OCI-LY7 (cell line): Measurements from ENCODE around the gene CSF1R. TPM values are rescaled to one million over a fixed set of nuclear protein-coding genes. Genes with fewer than 3 reads are reported as not detected.

Experiments
- BruUV-seq: library from RNA; stranded (reverse); fragments of 400-500 nt; replicated peaks from 2 replicates; lab custom pipeline; 2021; lab: Mats Ljungman, UMichigan
- CTCF ChIA-PET: fragments of 300-600 bp; sonication (Branson Sonifier 250); formaldehyde crosslinking; loops from one replicate; lab custom pipeline; 2022; ENCODE audit warnings: antibody characterized with exemption; ENCODE audit not compliant: unreplicated experiment; lab: Charles Lee
- POLR2A ChIA-PET: fragments of 300-600 bp; sonication (Branson Sonifier 250); formaldehyde crosslinking; loops from one replicate; lab custom pipeline; 2022; ENCODE audit warnings: antibody characterized with exemption; lab: Charles Lee
- DNase-seq: peaks from one replicate; pipeline ENCODE4 v3.0.0-alpha.2; 2015; ENCODE audit warnings: low spot score
- H2AFZ ChIP-seq: fragments of 200-600 bp; sonication (generic), shearing (Covaris generic); 2 replicates; pipeline ENCODE4 v1.6.1; 2014; ENCODE audit warnings: mild to moderate bottlenecking, antibody characterized with exemption, low read length, moderate library complexity
- H3K27ac ChIP-seq: fragments of 200-600 bp; sonication (generic); 2 replicates; pipeline ENCODE4 v1.5.1; 2014; ENCODE audit warnings: mixed run types, low read depth, mild to moderate bottlenecking, moderate library complexity, low read length, inconsistent platforms; ENCODE audit not compliant: poor library complexity, severe bottlenecking
- H3K36me3 ChIP-seq: fragments of 200-600 bp; sonication (generic); 2 replicates; pipeline ENCODE4 v1.6.1; 2014; ENCODE audit warnings: mild to moderate bottlenecking, antibody characterized with exemption, low read length, moderate library complexity, mixed read lengths; ENCODE audit not compliant: insufficient read depth
- H3K4me1 ChIP-seq: fragments of 200-600 bp; sonication (generic); 2 replicates; pipeline ENCODE4 v1.5.1; 2014; ENCODE audit warnings: mild to moderate bottlenecking, low read length; ENCODE audit not compliant: insufficient read depth, poor library complexity, severe bottlenecking
- H3K4me2 ChIP-seq: fragments of 200-600 bp; sonication (generic); 2 replicates; pipeline ENCODE4 v1.6.1; 2014; ENCODE audit warnings: mild to moderate bottlenecking, low read length
- H3K4me3 ChIP-seq: fragments of 200-600 bp; sonication (generic); 2 replicates; pipeline ENCODE4 v1.5.1; 2014; ENCODE audit warnings: mild to moderate bottlenecking, low read depth, low read length; ENCODE audit not compliant: poor library complexity, severe bottlenecking
- H3K79me2 ChIP-seq: fragments of 200-600 bp; sonication (generic); 2 replicates; pipeline ENCODE4 v1.6.1; 2016; ENCODE audit warnings: low read depth, mild to moderate bottlenecking, low read length, moderate library complexity, mixed read lengths; ENCODE audit not compliant: insufficient read depth
- H3K9me2 ChIP-seq: fragments of 200-600 bp; sonication (generic); 2 replicates; pipeline ENCODE4 v1.6.1; 2016; ENCODE audit warnings: mild to moderate bottlenecking, low read length, mixed read lengths; ENCODE audit not compliant: insufficient read depth
- H3K9me3 ChIP-seq: fragments of 200-600 bp; sonication (generic); 2 replicates; pipeline ENCODE4 v1.6.1; 2014; ENCODE audit warnings: mild to moderate bottlenecking, mixed run types, low read length, mixed read lengths
- H4K20me1 ChIP-seq: fragments of 200-600 bp; sonication (generic); 2 replicates; pipeline ENCODE4 v1.6.1; 2014; ENCODE audit warnings: mild to moderate bottlenecking, antibody characterized with exemption, low read length, moderate library complexity, mixed read lengths; ENCODE audit not compliant: insufficient read depth
- EZH2phosphoT487 ChIP-seq: fragments of 200-600 bp; sonication (generic); IDR thresholded peaks from 2 replicates; pipeline ENCODE4 v1.6.1; 2018; ENCODE audit warnings: low read depth, borderline replicate concordance, mild to moderate bottlenecking, mixed run types, antibody characterized with exemption, low read length, moderate library complexity, mixed read lengths
- intact Hi-C: fragments of 100-400 bp; cut with micrococcal nuclease; formaldehyde crosslinking; loops from one replicate; pipeline ENCODE4 v1.10.0; 2022; ENCODE audit not compliant: unreplicated experiment
- total RNA-seq, 2 experiments: library from RNA; depleted of rRNA in 1 of 2; stranded (reverse); fragments of >200 nt in 1 of 2; shearing (Covaris generic) in 1 of 2; gene quantifications; 2 replicates each; pipeline ENCODE4 v1.2.3, GENCODE V29; 2014 to 2022
- TF ChIP-seq, protein P1 (sequence below): fragments of 200-600 bp; sonication (generic); conservative IDR thresholded peaks from 2 replicates; pipeline ENCODE4 v1.5.1; 2014; ENCODE audit warnings: mild to moderate bottlenecking, antibody characterized with exemption, low read length, moderate library complexity, mixed read lengths

Gene CSF1R
- total RNA-seq, 2 experiments from 2014 or later: not detected

DNA sequence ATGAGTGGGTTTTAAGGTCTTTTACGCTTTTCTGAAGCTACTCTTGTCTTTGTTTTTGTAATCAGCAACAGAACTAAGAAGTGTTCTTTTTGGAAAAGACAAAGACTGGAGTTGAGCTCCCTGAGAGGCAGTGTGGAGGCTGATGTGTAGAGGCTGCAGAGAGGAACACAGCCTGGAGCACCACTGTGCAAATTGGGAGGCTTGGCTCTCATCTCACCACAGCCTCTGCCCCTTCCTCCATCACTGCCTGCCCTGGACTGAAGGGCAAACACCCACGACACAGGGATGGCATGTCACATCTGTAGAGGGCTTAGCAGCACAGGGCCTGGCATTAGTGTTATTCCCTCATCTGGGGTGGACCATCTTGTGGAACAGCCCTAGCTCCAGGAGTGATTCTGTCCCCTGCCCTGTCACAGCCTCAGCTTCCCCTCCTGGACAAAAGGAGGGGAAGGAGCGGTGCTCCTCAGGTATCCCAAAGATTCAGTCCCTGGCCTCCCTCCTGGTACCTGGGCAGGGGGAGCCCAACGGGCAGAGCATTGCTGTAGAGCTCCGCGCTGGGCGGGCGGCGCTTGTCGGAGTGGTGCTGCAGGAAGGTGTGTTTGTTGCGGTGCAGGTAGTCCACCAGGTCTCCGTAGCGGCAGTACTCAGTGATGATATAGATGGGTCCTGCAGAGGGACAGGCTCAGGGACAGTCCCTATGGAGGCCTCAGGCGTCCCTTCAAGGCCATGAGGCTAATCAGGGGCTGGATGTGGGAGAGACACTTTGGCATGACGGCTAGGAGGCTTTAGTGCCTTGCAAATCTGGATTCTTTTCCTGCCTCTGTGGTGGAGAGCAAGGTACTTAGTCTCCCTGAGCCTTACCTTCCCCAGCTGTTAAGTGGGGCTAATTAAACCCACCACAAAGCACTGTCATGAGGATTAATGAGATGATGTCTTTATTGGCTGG lies 36.5 kb upstream of the CSF1R start:
- Histone ChIP-seq H3K9me3 (no peaks in the 10 kb centered on the region), H3K9me2 (no peaks in the 10 kb centered on the region), H2AFZ (no peak overlapping the region), H4K20me1 (no peaks in the 10 kb centered on the region), H3K4me1 (no peaks in the 10 kb centered on the region), H3K4me2 (no peak overlapping the region), H3K36me3 (no peaks in the 10 kb centered on the region), H3K4me3 (no peak overlapping the region), H3K27ac (no peak overlapping the region), H3K79me2 (no peaks in the 10 kb centered on the region)
- POLR2A ChIA-PET: interaction anchor here (0.5 to 1.0 kb wide), 4 partner anchors 11 to 327 kb away, joined by 3 to 4 read pairs (median 3); no protein-coding TSS in a partner anchor
- no peak for TF ChIP-seq EZH2phosphoT487
- TF ChIP-seq, protein P1, sequence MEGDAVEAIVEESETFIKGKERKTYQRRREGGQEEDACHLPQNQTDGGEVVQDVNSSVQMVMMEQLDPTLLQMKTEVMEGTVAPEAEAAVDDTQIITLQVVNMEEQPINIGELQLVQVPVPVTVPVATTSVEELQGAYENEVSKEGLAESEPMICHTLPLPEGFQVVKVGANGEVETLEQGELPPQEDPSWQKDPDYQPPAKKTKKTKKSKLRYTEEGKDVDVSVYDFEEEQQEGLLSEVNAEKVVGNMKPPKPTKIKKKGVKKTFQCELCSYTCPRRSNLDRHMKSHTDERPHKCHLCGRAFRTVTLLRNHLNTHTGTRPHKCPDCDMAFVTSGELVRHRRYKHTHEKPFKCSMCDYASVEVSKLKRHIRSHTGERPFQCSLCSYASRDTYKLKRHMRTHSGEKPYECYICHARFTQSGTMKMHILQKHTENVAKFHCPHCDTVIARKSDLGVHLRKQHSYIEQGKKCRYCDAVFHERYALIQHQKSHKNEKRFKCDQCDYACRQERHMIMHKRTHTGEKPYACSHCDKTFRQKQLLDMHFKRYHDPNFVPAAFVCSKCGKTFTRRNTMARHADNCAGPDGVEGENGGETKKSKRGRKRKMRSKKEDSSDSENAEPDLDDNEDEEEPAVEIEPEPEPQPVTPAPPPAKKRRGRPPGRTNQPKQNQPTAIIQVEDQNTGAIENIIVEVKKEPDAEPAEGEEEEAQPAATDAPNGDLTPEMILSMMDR: peak; percentile 14; the same call in 1 of the 2 replicates
- CTCF ChIA-PET: interaction anchor here (0.5 kb wide), 1 partner anchor 43 kb away, joined by 4 read pairs; no protein-coding TSS in a partner anchor
- no peak for DNase-seq
- intact Hi-C loops: no loop called here
- BruUV-seq: no TSS peak

DNA sequence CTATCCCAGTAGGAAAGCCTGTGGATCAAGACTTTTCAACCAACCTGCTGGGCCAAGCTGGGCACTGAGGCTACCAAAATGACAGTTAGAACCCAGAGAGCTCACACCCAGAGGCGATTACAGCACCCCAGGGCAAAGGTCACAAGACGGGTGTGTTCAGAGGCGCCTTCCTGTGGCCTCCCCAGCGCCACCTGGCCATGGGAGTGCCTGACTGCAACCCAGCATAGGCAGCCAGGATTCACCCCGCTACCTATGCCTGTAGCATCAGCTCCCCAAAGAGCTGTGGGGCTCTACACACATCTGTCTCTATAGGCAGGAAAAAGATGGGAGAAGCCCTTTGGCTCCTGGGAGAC lies 35.8 kb upstream of the CSF1R start:
- peak; percentile 24 for DNase-seq
- H3K36me3 ChIP-seq: no peaks in the 10 kb centered on the region
- H3K27ac ChIP-seq: no peak overlapping the region
- no peak overlapping the region for H3K4me2 ChIP-seq
- H3K4me1 ChIP-seq: no peaks in the 10 kb centered on the region
- ChIA-PET CTCF (interaction anchor here (0.5 kb wide), 1 partner anchor 43 kb away, joined by 4 read pairs; no protein-coding TSS in a partner anchor), POLR2A (interaction anchor here (0.6 kb wide), 1 partner anchor 12 kb away, joined by 3 read pairs; no protein-coding TSS in a partner anchor)
- no peak overlapping the region for H2AFZ ChIP-seq
- no peaks in the 10 kb centered on the region for H4K20me1 ChIP-seq
- no peak overlapping the region for H3K4me3 ChIP-seq
- no TSS peak for BruUV-seq
- intact Hi-C loops: no loop called here
- H3K9me3 ChIP-seq: no peaks in the 10 kb centered on the region
- TF ChIP-seq EZH2phosphoT487: no peak
- TF ChIP-seq, protein P1: peak; percentile 72
- H3K79me2 ChIP-seq: no peaks in the 10 kb centered on the region
- no peaks in the 10 kb centered on the region for H3K9me2 ChIP-seq
